NAMALWA (cell line): ENCODE data around the gene PLEKHG4B.
A peak's percentile ranks its signal among the peaks of the same experiment; 100 is the strongest.

ENCODE experiments used
- DNase-seq: peaks from one replicate; pipeline ENCODE4 v3.0.0-alpha.2; 2015; ENCODE audit warnings: low spot score

PLEKHG4B gene

GRCh38 chr5:74503-75109 is 17.4 kb upstream of the PLEKHG4B start:
- DNase-seq: no peak

GRCh38 chr5:75331-76320 is 16.3 kb upstream of the PLEKHG4B start:
- no peak for DNase-seq

GRCh38 chr5:76358-77169 is 15.4 kb upstream of the PLEKHG4B start:
- DNase-seq: no peak

GRCh38 chr5:77170-77501 is 14.8 kb upstream of the PLEKHG4B start:
- no peak for DNase-seq

- no peak for DNase-seq
Measured at GRCh38 chr5:77546-77945, 14.4 kb upstream of the PLEKHG4B start.

GRCh38 chr5:77957-78804 is 13.8 kb upstream of the PLEKHG4B start:
- peak; percentile 84 for DNase-seq

GRCh38 chr5:78805-79149 is 13.2 kb upstream of the PLEKHG4B start:
- DNase-seq: no peak

GRCh38 chr5:79263-79662 is 12.7 kb upstream of the PLEKHG4B start:
- no peak for DNase-seq

- DNase-seq: no peak
Measured at GRCh38 chr5:79821-80220, 12.1 kb upstream of the PLEKHG4B start.

- no peak for DNase-seq
Measured at GRCh38 chr5:81391-82021, 10.5 kb upstream of the PLEKHG4B start.

GRCh38 chr5:82097-82496 is 9.9 kb upstream of the PLEKHG4B start:
- DNase-seq: no peak

GRCh38 chr5:82570-82969 is 9.4 kb upstream of the PLEKHG4B start:
- no peak for DNase-seq

- no peak for DNase-seq
Measured at GRCh38 chr5:83029-83428, 8.9 kb upstream of the PLEKHG4B start.

GRCh38 chr5:85334-85995 is 6.5 kb upstream of the PLEKHG4B start:
- DNase-seq: no peak

GRCh38 chr5:89337-90286 is 2.4 kb upstream of the PLEKHG4B start:
- DNase-seq: no peak

- DNase-seq: no peak
Measured at GRCh38 chr5:90590-91547, 1.1 kb upstream of the PLEKHG4B start.

GRCh38 chr5:92401-93220 is 643 bp downstream of the PLEKHG4B start:
- DNase-seq: no peak
